ENCODE measurements around the gene GABRB3.

The GABRB3 gene

DNA sequence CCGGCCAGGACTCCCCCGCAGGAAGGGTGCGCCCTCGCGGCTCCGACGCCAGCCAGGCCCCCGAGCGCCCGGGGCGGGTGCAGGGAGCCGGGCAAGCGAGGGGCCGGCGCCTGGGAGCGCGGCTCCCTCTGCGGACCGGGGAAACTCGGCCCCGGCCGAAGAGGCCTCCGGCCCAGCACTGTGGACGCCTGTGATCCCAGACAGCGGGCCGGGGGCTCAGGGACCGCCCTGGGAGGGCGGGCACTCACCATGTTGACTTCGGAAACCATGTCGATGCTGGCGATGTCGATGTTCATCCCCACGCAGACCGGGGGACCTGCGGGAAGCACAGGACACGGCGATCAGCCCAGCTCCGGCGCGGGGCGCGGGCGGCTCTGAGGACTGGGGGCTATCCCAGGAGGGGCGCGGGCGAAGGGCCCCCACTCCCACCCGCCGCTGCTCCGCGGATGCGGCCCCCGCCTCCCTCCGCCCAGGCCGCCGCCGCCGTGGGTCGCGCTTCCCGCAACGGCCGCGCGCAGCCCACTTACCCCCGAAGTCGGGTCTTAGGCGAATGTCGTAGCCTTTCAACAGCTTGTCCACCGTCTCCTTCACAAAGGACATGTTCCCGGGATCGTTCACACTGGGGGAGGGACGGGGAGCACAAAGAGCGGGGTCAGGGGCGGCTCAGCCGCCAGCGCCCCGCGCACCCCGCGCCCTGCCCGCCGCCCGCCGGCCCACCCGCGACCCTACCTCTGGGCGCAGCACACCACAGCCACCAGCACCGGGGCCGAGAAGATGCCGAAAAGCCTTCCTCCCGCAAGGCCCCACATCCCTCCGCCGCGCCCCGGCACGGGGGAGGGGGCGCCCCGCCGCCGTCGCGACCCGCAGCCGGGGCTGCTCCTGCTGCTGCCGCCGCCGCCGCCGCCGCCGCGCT lies at the start of gene GABRB3:
GABRB3 (minus strand) TSS at position 913 of the 913 bp plus-strand sequence.
- DNase-seq (ENCODE audit: low read depth), result no peak

GRCh38 chr15:26807517-26808427 lies 34.9 kb upstream of the GABRB3 start:
- DNase-seq (ENCODE audit: low read depth), result no peak

GRCh38 chr15:26806574-26806973 lies 33.7 kb upstream of the GABRB3 start:
- no peak for DNase-seq (ENCODE audit: low read depth)

- DNase-seq (ENCODE audit: low read depth), result no peak
These were observed 33.3 kb upstream of the GABRB3 start for GRCh38 chr15:26806151-26806550.

- no peak for DNase-seq (ENCODE audit: low read depth)
These were observed 32.6 kb upstream of the GABRB3 start for GRCh38 chr15:26805470-26805869.

DNA sequence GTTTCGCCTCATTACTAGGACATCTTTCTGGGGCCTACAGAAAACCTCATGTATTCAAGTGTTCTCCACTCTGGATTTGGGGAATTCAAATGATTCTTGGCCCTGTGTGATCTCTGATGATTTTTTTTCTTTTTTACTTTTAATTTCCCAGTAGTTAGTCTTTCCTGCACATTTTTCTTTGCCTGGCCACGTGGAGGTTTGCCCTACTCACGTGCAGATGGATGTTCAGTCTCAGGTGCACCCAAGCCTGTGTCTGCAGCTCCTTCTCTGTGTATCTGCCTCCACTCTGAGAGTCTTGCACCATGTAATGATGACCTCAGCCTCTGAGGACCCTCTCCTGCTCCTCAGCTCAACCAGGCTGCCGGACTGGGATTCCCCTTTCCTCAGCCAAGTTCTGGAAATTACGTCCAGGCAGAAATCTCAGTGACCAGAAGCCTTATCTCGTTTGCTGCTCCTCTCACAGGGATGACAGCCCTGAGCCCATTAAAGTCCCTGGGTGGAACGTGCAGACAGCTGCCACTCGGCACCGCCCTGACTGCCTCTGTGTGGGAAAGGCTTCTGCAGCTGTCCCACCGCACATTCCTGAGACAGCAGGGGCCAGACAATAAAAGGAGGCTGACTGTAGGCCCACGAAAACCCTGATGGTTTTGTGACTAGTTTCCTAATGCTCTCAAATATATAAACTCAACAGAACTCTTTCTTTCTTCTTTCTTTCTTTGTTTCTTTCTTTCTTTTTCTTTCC lies 31.4 kb upstream of the GABRB3 start:
- DNase-seq (ENCODE audit: low read depth), result no peak

DNA sequence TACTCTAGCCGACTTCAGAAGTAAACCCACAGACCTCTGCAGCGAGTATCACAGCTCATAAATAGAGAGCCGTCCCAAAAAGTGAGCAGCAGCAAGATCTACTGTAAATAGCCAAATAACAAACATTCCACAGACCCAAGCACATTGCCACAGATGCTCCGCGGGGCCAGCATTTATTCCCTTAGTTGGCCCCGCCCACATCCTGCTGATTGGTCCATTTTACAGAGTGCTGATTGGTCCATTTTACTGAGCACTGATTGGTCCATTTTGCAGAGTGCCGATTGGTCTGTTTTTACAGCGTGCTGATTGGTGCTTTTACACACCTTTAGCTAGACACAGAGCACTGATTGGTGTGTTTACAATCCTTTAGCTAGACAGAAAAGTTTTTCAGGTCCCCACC lies 17.3 kb upstream of the GABRB3 start:
- DNase-seq (ENCODE audit: low read depth), result no peak

DNA sequence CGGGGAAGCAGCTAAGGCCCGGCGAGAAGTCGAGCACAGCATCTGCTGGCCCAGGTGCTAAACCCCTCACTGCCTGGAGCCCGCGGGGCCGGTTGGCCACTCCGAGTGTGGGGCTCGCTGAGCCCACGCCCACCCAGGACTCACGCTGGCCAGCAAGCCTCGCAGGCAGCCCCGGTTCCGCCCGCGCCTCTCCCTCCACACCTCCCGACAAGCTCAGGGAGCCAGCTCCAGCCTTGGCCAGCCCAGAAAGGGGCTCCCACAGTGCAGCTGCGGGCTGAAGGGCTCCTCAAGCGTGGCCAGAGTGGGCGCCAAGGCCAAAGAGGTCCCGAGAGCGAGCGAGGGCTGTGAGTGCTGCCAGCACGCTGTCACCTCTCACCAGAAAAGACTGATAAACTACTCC lies 8.9 kb upstream of the GABRB3 start:
- no peak for DNase-seq (ENCODE audit: low read depth)

DNA sequence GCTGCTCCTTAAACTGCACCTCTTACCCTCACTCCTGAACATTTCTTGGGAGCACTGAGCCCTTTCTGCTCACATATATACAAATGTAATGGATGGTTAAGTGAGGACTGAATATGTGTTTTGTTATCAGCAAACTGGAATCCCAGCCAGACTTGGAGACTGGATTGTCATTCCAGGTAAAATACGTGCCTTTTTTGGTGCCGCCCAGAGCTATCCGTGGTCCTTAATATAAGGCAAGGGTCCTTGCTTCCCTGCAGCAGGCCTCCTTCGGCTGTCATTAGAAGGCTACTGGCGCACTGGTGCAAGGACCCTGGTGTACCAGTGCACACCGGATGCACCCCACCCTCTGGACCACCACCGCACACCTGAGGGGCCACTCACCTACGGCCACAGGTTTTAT lies 1.1 kb upstream of the GABRB3 start:
- no peak for DNase-seq (ENCODE audit: low read depth)

DNA sequence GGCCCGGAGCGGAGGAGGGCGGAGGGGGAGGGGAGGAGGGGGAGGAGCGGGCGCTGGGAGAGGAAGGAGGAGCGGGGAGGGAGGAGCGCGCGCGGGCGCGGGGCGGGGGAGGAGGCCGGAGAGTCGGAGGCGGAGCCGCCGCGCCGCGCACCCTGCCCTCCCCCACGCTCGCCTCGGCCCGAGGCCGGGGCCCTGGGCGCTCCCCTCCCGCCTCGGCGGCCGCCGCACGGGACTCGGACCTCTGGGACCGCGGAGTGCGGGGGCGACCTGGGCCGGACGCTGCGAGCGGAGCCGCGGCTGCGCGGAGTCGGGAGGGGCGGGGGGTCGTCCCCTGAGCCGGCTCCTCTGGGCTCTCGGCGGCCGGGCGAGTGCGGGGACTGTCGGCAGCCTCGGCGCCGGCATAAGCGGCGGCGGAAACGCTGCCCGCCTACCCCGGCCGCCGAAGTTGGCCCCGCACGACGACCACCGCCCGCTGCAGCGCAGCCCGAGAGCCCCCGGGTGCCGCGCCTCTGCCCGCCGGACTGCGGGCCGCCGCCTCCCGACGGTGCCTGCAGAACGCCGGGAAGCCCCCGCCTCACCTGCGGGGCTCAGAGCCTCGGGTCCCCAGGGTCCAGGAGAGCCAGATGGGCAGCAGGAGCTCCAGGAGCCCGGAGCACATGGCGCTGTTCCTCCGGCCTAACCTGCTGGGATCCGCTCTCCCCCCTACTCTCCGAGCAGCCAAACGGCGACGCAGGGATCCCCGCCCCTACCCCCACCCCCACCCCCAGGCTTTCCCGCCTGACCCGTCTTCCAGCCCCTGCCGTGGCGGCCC lies 406 bp upstream of the GABRB3 start:
- no peak for DNase-seq (ENCODE audit: low read depth)

GRCh38 chr15:26771578-26772153 lies 1.2 kb downstream of the GABRB3 start:
- no peak for DNase-seq (ENCODE audit: low read depth)

GRCh38 chr15:26771168-26771567 lies 1.7 kb downstream of the GABRB3 start:
- no peak for DNase-seq (ENCODE audit: low read depth)

- DNase-seq (ENCODE audit: low read depth), result no peak
These were observed 5.6 kb downstream of the GABRB3 start for GRCh38 chr15:26767169-26767670.

GRCh38 chr15:26766262-26766661 lies 6.6 kb downstream of the GABRB3 start:
- no peak for DNase-seq (ENCODE audit: low read depth)

GRCh38 chr15:26759986-26760385 lies 12.9 kb downstream of the GABRB3 start:
- DNase-seq (ENCODE audit: low read depth), result no peak

- DNase-seq (ENCODE audit: low read depth), result no peak
These were observed 14.8 kb downstream of the GABRB3 start for GRCh38 chr15:26758079-26758478.

DNA sequence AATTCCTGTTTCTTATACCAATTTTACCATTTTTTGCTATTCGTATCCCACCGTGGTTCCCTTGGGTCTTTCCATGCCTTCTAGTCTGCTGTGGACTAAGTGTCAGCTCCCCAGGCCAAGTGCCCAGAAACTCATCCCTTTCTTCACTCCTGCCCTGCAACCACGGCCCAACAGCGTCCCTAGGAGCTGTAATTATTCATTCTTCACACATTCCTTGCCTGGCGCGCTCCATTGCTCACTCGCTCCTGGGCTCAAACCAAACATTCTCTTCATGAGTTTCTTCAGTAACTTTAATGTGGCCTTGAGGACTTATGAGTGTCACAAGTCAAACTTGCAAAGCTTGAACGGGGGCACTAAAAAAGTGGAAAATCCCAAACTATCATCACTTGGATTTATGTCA lies 15.7 kb downstream of the GABRB3 start:
- no peak for DNase-seq (ENCODE audit: low read depth)

DNA sequence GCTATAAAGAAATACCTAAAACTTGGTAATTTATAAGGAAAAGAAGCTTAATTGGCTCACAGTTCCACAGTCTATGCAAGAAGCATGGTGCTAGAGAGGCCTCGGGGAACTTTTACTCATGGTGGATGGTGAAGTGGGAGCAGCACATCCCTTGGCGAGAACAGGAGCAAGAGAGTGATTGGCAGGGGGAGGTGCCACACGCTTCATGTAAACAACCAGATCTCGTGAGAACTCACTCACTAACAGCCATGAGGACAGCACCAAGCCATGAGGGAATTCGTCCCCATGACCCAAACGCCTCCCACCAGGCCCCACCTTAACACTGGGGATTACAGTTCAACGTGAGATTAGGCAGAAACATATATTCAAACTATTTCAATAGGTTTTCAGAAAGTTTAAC lies 28.0 kb downstream of the GABRB3 start:
- DNase-seq (ENCODE audit: low read depth), result no peak

- no peak for DNase-seq (ENCODE audit: low read depth)
These were observed 33.1 kb downstream of the GABRB3 start for GRCh38 chr15:26739791-26740190.

DNA sequence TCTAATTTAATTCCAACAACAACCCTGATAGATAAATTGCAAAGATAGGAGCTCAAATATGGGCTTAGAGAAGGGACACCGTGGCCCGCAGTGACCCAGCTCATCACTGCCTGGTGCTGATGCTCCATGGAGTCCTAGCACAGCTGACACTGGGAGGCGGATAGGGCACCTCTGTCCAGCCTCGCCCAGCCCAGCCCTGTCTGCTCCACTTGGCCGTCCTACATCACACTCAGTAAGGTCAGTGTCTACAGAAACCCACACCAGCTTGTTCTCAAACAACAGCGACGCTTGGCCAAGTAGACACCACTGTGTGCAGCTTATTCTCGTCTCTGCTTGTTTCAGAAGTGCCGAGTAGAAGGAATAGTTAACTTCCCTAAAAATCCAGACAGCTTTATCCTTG lies 33.9 kb downstream of the GABRB3 start:
- no peak for DNase-seq (ENCODE audit: low read depth)
